Superior temporal gyrus (tissue), 1 donor: Measurements from ENCODE around the gene MICOS13.
"Not testable (repeated sequence)": the region's sequence is repeated elsewhere in the genome, so short reads cannot be mapped to it uniquely, and the experiment has no call there.

ENCODE experiments used
- DNase-seq: peaks from one replicate; pipeline ENCODE4 v3.0.0-alpha.2; 2016; ENCODE audit errors: extremely low spot score

The MICOS13 gene

GRCh38 chr19:5700455-5701092, 20.3 kb upstream of the MICOS13 start:
- DNase-seq = no peak

- DNase-seq = no peak
These were observed 18.5 kb upstream of the MICOS13 start for GRCh38 chr19:5698635-5699422.

GRCh38 chr19:5697890-5698634, 17.7 kb upstream of the MICOS13 start:
- no peak for DNase-seq

- no peak for DNase-seq
These were observed 16.9 kb upstream of the MICOS13 start for GRCh38 chr19:5697022-5697889.

GRCh38 chr19:5696196-5697021, 16.1 kb upstream of the MICOS13 start:
- DNase-seq = no peak

GRCh38 chr19:5695649-5696195, 15.4 kb upstream of the MICOS13 start:
- DNase-seq = no peak

GRCh38 chr19:5694956-5695648, 14.8 kb upstream of the MICOS13 start:
- DNase-seq = no peak

- no peak for DNase-seq
These were observed 14.0 kb upstream of the MICOS13 start for GRCh38 chr19:5694167-5694955.

GRCh38 chr19:5693195-5694166, 13.2 kb upstream of the MICOS13 start:
- DNase-seq = no peak

GRCh38 chr19:5692723-5693194, 12.4 kb upstream of the MICOS13 start:
- DNase-seq = no peak

GRCh38 chr19:5691822-5692722, 11.8 kb upstream of the MICOS13 start:
- no peak for DNase-seq

GRCh38 chr19:5690955-5691821, 10.9 kb upstream of the MICOS13 start:
- DNase-seq = peak; percentile 15

- peak; percentile 98 for DNase-seq
These were observed 10.0 kb upstream of the MICOS13 start, which contains the start of gene RPL36 for GRCh38 chr19:5690125-5690954. Gene RPL36, plus strand, starts transcription at chr19:5690295. Its CDS starts 213 bp downstream, at chr19:5690508.

- not testable (repeated sequence) for DNase-seq
These were observed 8.1 kb upstream of the MICOS13 start for GRCh38 chr19:5688262-5688881.
